Liver (tissue), 9 donors: ENCODE results near the gene TRIM22. TPM values are rescaled to one million over a fixed set of nuclear protein-coding genes. Genes with fewer than 3 reads are reported as not detected.

Experiments used
- DNase-seq: peaks from one replicate; pipeline ENCODE4 v3.0.0-alpha.2; 2017; ENCODE audit warnings: low spot score
- H3K27ac ChIP-seq, 2 donors: one replicate each; pipeline ENCODE4 v1.7.0; 2013; ENCODE audit warnings: inconsistent platforms in 2 of 2, low read length in 2 of 2, control low read depth in 1 of 2, low read depth in 1 of 2, mild to moderate bottlenecking in 1 of 2
- H3K27me3 ChIP-seq, 4 donors: one replicate each; pipeline versions ENCODE4 v1.6.1 to v1.7.0; 2013; ENCODE audit warnings: low read length in 3 of 4, inconsistent platforms in 1 of 4, mild to moderate bottlenecking in 1 of 4, moderate library complexity in 1 of 4; ENCODE audit not compliant: control insufficient read depth in 4 of 4, insufficient read depth in 4 of 4
- H3K36me3 ChIP-seq, 4 donors: one replicate each; pipeline versions ENCODE4 v1.6.1 to v1.7.0; 2013; ENCODE audit warnings: low read length in 3 of 4, mild to moderate bottlenecking in 3 of 4, low read depth in 1 of 4, moderate library complexity in 1 of 4; ENCODE audit not compliant: control insufficient read depth in 4 of 4, insufficient read depth in 3 of 4
- H3K4me1 ChIP-seq, 4 donors: one replicate each; pipeline versions ENCODE4 v1.6.1 to v1.7.0; 2013; ENCODE audit warnings: low read length in 3 of 4, mild to moderate bottlenecking in 3 of 4, moderate library complexity in 1 of 4; ENCODE audit not compliant: control insufficient read depth in 4 of 4, insufficient read depth in 4 of 4
- H3K4me3 ChIP-seq, 3 donors: one replicate each; pipeline versions ENCODE4 v1.6.1 to v1.7.0; 2013; ENCODE audit warnings: low read length in 3 of 3, control low read depth in 1 of 3, low read depth in 1 of 3, mild to moderate bottlenecking in 1 of 3
- H3K9ac ChIP-seq, 2 donors: one replicate each; pipeline ENCODE4 v1.7.0; 2013; ENCODE audit warnings: low read length in 2 of 2, mild to moderate bottlenecking in 2 of 2, moderate library complexity in 2 of 2, control low read depth in 1 of 2, low read depth in 1 of 2
- H3K9me3 ChIP-seq, 4 donors: one replicate each; pipeline versions ENCODE4 v1.6.1 to v1.7.0; 2013; ENCODE audit warnings: low read length in 3 of 4; ENCODE audit not compliant: control insufficient read depth in 4 of 4
- EGR1 ChIP-seq, 2 donors: IDR thresholded peaks; 2 replicates each; pipeline ENCODE4 v1.6.1; 2016 to 2018; ENCODE audit warnings: antibody characterized with exemption in 2 of 2, low read depth in 2 of 2
- FOXA1 ChIP-seq: IDR thresholded peaks from 2 replicates; pipeline ENCODE4 v1.6.1; 2016; ENCODE audit warnings: antibody characterized with exemption
- FOXA2 ChIP-seq: IDR thresholded peaks from 2 replicates; pipeline ENCODE4 v1.6.1; 2016; ENCODE audit warnings: antibody characterized with exemption
- GABPA ChIP-seq, 2 donors: IDR thresholded peaks in 1 of 2; conservative IDR thresholded peaks in 1 of 2; 2 replicates each; pipeline ENCODE4 v1.6.1; 2016; ENCODE audit warnings: antibody characterized with exemption in 2 of 2, mild to moderate bottlenecking in 1 of 2, moderate library complexity in 1 of 2
- HNF4A ChIP-seq, 2 donors: conservative IDR thresholded peaks; 2 replicates each; pipeline ENCODE4 v1.6.1; 2016; ENCODE audit warnings: antibody characterized with exemption in 2 of 2, mild to moderate bottlenecking in 2 of 2
- HNF4G ChIP-seq: IDR thresholded peaks from 2 replicates; pipeline ENCODE4 v1.6.1; 2016; ENCODE audit warnings: antibody characterized with exemption
- JUND ChIP-seq, 2 donors: IDR thresholded peaks; 2 replicates each; pipeline ENCODE4 v1.6.1; 2016; ENCODE audit warnings: antibody characterized with exemption in 2 of 2
- MAX ChIP-seq: IDR thresholded peaks from 2 replicates; pipeline ENCODE4 v1.6.1; 2016; ENCODE audit warnings: antibody characterized with exemption
- NR2F2 ChIP-seq: IDR thresholded peaks from 2 replicates; pipeline ENCODE4 v1.6.1; 2016; ENCODE audit warnings: antibody characterized with exemption
- RAD21 ChIP-seq, 2 donors: IDR thresholded peaks; 2 replicates each; pipeline ENCODE4 v1.6.1; 2016; ENCODE audit warnings: antibody characterized with exemption in 2 of 2, mild to moderate bottlenecking in 2 of 2
- RXRA ChIP-seq, 2 donors: IDR thresholded peaks; 2 replicates each; pipeline ENCODE4 v1.6.1; 2017 to 2018; ENCODE audit warnings: antibody characterized with exemption in 2 of 2, mild to moderate bottlenecking in 1 of 2
- SP1 ChIP-seq: IDR thresholded peaks from 2 replicates; pipeline ENCODE4 v1.6.1; 2018; ENCODE audit warnings: antibody characterized with exemption, mild to moderate bottlenecking
- TAF1 ChIP-seq: conservative IDR thresholded peaks from 2 replicates; pipeline ENCODE4 v1.6.1; 2016; ENCODE audit warnings: antibody characterized with exemption, mild to moderate bottlenecking
- YY1 ChIP-seq: IDR thresholded peaks from 2 replicates; pipeline ENCODE4 v1.6.1; 2016; ENCODE audit warnings: antibody characterized with exemption, mild to moderate bottlenecking
- WGBS: extraction: QIAGEN DNeasy Blood & Tissue Kit; methylation state at CpG from one replicate; pipeline ENCODE4 v1.1.7; 2013; 5-methylcytosine and 5-hydroxymethylcytosine counted together
- polyA plus RNA-seq, 2 donors: library from polyadenylated mRNA; stranded (reverse) in 1 of 2; unstranded in 1 of 2; fragments of 200-250 nt in 1 of 2; fragments of >200 nt in 1 of 2; fragmentation: Nextera tagmentation in 1 of 2; extraction: Ambion mirVana in 1 of 2; gene quantifications; one replicate each; pipeline versions ENCODE4 v1.2.1 to v1.2.3, GENCODE V29; 2013 to 2015
- total RNA-seq, 2 donors: library from RNA; depleted of rRNA; stranded (reverse); fragments of >200 nt; gene quantifications; one replicate each; pipeline ENCODE4 v1.2.3, GENCODE V29; 2014
- TF ChIP-seq, protein P1 (sequence below): IDR thresholded peaks from 2 replicates; pipeline ENCODE4 v1.6.1; 2016; ENCODE audit warnings: antibody characterized with exemption
- TF ChIP-seq, protein P2 (sequence below): IDR thresholded peaks from 2 replicates; pipeline ENCODE4 v1.6.1; 2016; ENCODE audit warnings: antibody characterized with exemption, mild to moderate bottlenecking
- TF ChIP-seq, protein P3 (sequence below): fragments of 150-350 bp; IDR thresholded peaks from 2 replicates; pipeline ENCODE4 v1.5.1; 2017; ENCODE audit warnings: improper control_type of control experiment, low read depth, low read length; ENCODE audit not compliant: missing input control
- donor health status: healthy.
- donor health status: healthy.
- donor health status: healthy.
- donor health status: healthy.
- donor health status: healthy.

Gene TRIM22
- total and polyA plus RNA-seq, 4 donors = 3.6 to 21.6 (median 9.6) TPM

GRCh38 chr11:5658318-5658717 is 31.3 kb upstream of the TRIM22 start:
- no peaks in the 10 kb centered on the region for H3K27me3 ChIP-seq
- H3K27ac ChIP-seq = no peak overlapping the region
- 94% methylated on average over 5 of the region's 5 CpGs for WGBS
- no peak overlapping the region for H3K4me3 ChIP-seq
- H3K36me3 ChIP-seq = peaks cover 0 to 10% (median 0%) of the 10 kb centered on the region in 4 donors
- H3K9ac ChIP-seq = no peak overlapping the region
- H3K9me3 ChIP-seq = no peaks in the 10 kb centered on the region
- no peaks in the 10 kb centered on the region for H3K4me1 ChIP-seq
- no peak for TF ChIP-seq HNF4G
- TF ChIP-seq MAX = no peak
- TF ChIP-seq, protein P1, sequence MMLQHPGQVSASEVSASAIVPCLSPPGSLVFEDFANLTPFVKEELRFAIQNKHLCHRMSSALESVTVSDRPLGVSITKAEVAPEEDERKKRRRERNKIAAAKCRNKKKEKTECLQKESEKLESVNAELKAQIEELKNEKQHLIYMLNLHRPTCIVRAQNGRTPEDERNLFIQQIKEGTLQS = no peak
- TF ChIP-seq SP1 = no peak
- TF ChIP-seq, protein P2, sequence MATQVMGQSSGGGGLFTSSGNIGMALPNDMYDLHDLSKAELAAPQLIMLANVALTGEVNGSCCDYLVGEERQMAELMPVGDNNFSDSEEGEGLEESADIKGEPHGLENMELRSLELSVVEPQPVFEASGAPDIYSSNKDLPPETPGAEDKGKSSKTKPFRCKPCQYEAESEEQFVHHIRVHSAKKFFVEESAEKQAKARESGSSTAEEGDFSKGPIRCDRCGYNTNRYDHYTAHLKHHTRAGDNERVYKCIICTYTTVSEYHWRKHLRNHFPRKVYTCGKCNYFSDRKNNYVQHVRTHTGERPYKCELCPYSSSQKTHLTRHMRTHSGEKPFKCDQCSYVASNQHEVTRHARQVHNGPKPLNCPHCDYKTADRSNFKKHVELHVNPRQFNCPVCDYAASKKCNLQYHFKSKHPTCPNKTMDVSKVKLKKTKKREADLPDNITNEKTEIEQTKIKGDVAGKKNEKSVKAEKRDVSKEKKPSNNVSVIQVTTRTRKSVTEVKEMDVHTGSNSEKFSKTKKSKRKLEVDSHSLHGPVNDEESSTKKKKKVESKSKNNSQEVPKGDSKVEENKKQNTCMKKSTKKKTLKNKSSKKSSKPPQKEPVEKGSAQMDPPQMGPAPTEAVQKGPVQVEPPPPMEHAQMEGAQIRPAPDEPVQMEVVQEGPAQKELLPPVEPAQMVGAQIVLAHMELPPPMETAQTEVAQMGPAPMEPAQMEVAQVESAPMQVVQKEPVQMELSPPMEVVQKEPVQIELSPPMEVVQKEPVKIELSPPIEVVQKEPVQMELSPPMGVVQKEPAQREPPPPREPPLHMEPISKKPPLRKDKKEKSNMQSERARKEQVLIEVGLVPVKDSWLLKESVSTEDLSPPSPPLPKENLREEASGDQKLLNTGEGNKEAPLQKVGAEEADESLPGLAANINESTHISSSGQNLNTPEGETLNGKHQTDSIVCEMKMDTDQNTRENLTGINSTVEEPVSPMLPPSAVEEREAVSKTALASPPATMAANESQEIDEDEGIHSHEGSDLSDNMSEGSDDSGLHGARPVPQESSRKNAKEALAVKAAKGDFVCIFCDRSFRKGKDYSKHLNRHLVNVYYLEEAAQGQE = no peak
- TF ChIP-seq HNF4A (conservative IDR thresholded peaks at IDR 0.05) = no peak
- no peak for TF ChIP-seq NR2F2
- no peak for TF ChIP-seq TAF1
- no peak for TF ChIP-seq YY1
- no peak for TF ChIP-seq GABPA (IDR thresholded peaks at IDR 0.05 in 1 of 2, conservative IDR thresholded peaks at IDR 0.05 in 1 of 2)
- TF ChIP-seq, protein P3, sequence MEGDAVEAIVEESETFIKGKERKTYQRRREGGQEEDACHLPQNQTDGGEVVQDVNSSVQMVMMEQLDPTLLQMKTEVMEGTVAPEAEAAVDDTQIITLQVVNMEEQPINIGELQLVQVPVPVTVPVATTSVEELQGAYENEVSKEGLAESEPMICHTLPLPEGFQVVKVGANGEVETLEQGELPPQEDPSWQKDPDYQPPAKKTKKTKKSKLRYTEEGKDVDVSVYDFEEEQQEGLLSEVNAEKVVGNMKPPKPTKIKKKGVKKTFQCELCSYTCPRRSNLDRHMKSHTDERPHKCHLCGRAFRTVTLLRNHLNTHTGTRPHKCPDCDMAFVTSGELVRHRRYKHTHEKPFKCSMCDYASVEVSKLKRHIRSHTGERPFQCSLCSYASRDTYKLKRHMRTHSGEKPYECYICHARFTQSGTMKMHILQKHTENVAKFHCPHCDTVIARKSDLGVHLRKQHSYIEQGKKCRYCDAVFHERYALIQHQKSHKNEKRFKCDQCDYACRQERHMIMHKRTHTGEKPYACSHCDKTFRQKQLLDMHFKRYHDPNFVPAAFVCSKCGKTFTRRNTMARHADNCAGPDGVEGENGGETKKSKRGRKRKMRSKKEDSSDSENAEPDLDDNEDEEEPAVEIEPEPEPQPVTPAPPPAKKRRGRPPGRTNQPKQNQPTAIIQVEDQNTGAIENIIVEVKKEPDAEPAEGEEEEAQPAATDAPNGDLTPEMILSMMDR = no peak
- TF ChIP-seq FOXA1 = no peak
- no peak for TF ChIP-seq RAD21 (IDR thresholded peaks at IDR 0.05)
- TF ChIP-seq FOXA2 = no peak
- no peak for TF ChIP-seq JUND (IDR thresholded peaks at IDR 0.05)
- no peak for TF ChIP-seq RXRA (IDR thresholded peaks at IDR 0.05)
- no peak for TF ChIP-seq EGR1 (IDR thresholded peaks at IDR 0.05; ENCODE audit: low read depth in 2 of 2)
- DNase-seq = no peak

- Histone ChIP-seq H3K27me3 (no peaks in the 10 kb centered on the region), H3K27ac (no peak overlapping the region), H3K4me1 (no peaks in the 10 kb centered on the region), H3K9ac (no peak overlapping the region), H3K36me3 (peaks cover 2 to 41% (median 25%) of the 10 kb centered on the region in 4 donors), H3K4me3 (no peak overlapping the region), H3K9me3 (no peaks in the 10 kb centered on the region)
- DNase-seq = no peak
- 94% methylated on average over 2 of the region's 2 CpGs for WGBS
- TF ChIP-seq, protein P3 = no peak
- no peak for TF ChIP-seq EGR1 (IDR thresholded peaks at IDR 0.05; ENCODE audit: low read depth in 2 of 2)
- TF ChIP-seq NR2F2 = no peak
- TF ChIP-seq SP1 = no peak
- TF ChIP-seq FOXA1 = no peak
- TF ChIP-seq FOXA2 = no peak
- no peak for TF ChIP-seq TAF1
- TF ChIP-seq GABPA (IDR thresholded peaks at IDR 0.05 in 1 of 2, conservative IDR thresholded peaks at IDR 0.05 in 1 of 2) = no peak
- TF ChIP-seq YY1 = no peak
- TF ChIP-seq, protein P1 = no peak
- TF ChIP-seq HNF4A (conservative IDR thresholded peaks at IDR 0.05) = no peak
- no peak for TF ChIP-seq JUND (IDR thresholded peaks at IDR 0.05)
- TF ChIP-seq, protein P2 = no peak
- no peak for TF ChIP-seq RXRA (IDR thresholded peaks at IDR 0.05)
- no peak for TF ChIP-seq HNF4G
- no peak for TF ChIP-seq RAD21 (IDR thresholded peaks at IDR 0.05)
- TF ChIP-seq MAX = no peak
Observed at GRCh38 chr11:5663511-5663910, 26.1 kb upstream of the TRIM22 start.
